ENCODE data around the gene TCP11L2.

DNA sequence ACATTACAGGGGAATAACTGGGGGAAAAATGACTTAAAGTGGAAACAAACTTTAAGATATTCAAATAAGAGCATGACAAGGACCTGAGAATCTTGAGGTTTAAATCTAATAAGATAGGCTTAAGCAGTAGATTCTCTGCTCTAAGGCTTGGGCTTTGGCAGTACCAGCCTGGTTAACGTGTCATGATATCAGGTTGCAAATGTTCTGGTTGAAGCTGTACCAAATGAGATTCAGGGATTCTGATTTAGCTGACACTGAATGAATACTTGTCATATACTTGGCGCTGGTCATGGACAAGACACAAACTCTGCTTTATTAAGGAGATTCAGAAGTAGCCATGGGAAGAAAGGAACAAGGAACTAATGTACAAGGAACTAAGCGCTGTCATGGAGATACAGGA is 6.1 kb downstream of the TCP11L2 start:
- TF ChIP-seq, protein P1, sequence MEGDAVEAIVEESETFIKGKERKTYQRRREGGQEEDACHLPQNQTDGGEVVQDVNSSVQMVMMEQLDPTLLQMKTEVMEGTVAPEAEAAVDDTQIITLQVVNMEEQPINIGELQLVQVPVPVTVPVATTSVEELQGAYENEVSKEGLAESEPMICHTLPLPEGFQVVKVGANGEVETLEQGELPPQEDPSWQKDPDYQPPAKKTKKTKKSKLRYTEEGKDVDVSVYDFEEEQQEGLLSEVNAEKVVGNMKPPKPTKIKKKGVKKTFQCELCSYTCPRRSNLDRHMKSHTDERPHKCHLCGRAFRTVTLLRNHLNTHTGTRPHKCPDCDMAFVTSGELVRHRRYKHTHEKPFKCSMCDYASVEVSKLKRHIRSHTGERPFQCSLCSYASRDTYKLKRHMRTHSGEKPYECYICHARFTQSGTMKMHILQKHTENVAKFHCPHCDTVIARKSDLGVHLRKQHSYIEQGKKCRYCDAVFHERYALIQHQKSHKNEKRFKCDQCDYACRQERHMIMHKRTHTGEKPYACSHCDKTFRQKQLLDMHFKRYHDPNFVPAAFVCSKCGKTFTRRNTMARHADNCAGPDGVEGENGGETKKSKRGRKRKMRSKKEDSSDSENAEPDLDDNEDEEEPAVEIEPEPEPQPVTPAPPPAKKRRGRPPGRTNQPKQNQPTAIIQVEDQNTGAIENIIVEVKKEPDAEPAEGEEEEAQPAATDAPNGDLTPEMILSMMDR (IDR thresholded peaks at IDR 0.05; ENCODE audit: low read depth, low read length): no peak
- no peak for TF ChIP-seq EZH2phosphoT487 (IDR thresholded peaks at IDR 0.05; ENCODE audit: low read depth)
